ENCODE data around the gene KRTAP12-2. TPM values are rescaled to one million over a fixed set of nuclear protein-coding genes. Genes with fewer than 3 reads are reported as not detected.

Gene KRTAP12-2
- total and polyA plus RNA-seq, 2 donors (not counting 1 experiment from before 2014, with no cell fraction given): not detected

- TF ChIP-seq EZH2 (IDR thresholded peaks at IDR 0.05; ENCODE audit: low read length, missing control alignments): no peak
- TF ChIP-seq CTCF (conservative IDR thresholded peaks at IDR 0.05 in 1 of 2, IDR thresholded peaks at IDR 0.05 in 1 of 2; ENCODE audit: low read depth in 1 of 2, low read length in 2 of 2): no peak
- no peak overlapping the region for H3K4me2 ChIP-seq (ENCODE audit: extremely low read depth, insufficient read depth, low read length)
- H3K4me1 ChIP-seq (ENCODE audit: control insufficient read depth, extremely low read depth, insufficient read depth, low read length): no peaks in the 10 kb centered on the region
- H3K9me3 ChIP-seq (ENCODE audit: control insufficient read depth, insufficient read depth, low read depth, low read length): no peaks in the 10 kb centered on the region
- H3K79me2 ChIP-seq (ENCODE audit: control insufficient read depth, insufficient read depth, low read length): no peaks in the 10 kb centered on the region
- no peak overlapping the region for H3K9ac ChIP-seq (ENCODE audit: insufficient read depth, low read length)
- no peaks in the 10 kb centered on the region for H4K20me1 ChIP-seq (ENCODE audit: control insufficient read depth, extremely low read depth, insufficient read depth, low read length)
- H3K27ac ChIP-seq (ENCODE audit: insufficient read depth, low read length): no peak overlapping the region
- H2AFZ ChIP-seq (ENCODE audit: low read length): no peak overlapping the region
- peak; percentile 1 to 2 for DNase-seq (ENCODE audit: low read depth in 2 of 2)
- no peaks in the 10 kb centered on the region for H3K36me3 ChIP-seq (ENCODE audit: control insufficient read depth, insufficient read depth, low read length)
- no peaks in the 10 kb centered on the region for H3K27me3 ChIP-seq (ENCODE audit: control insufficient read depth, insufficient read depth, low read length)
- H3K4me3 ChIP-seq (replicated peaks in 1 of 4; ENCODE audit: control extremely low read depth in 1 of 4, insufficient read depth in 1 of 4, low read depth in 3 of 4, low read length in 4 of 4): no peak overlapping the region
These were observed 48.2 kb downstream of the KRTAP12-2 start for GRCh38 chr21:44618504-44618903.

GRCh38 chr21:44617071-44617501, 49.6 kb downstream of the KRTAP12-2 start:
- Histone ChIP-seq H3K4me1 (ENCODE audit: control insufficient read depth, extremely low read depth, insufficient read depth, low read length) (no peaks in the 10 kb centered on the region), H3K27ac (ENCODE audit: insufficient read depth, low read length) (no peak overlapping the region), H3K4me3 (replicated peaks in 1 of 4; ENCODE audit: control extremely low read depth in 1 of 4, insufficient read depth in 1 of 4, low read depth in 3 of 4, low read length in 4 of 4) (no peak overlapping the region), H3K4me2 (ENCODE audit: extremely low read depth, insufficient read depth, low read length) (no peak overlapping the region), H3K79me2 (ENCODE audit: control insufficient read depth, insufficient read depth, low read length) (no peaks in the 10 kb centered on the region), H3K9ac (ENCODE audit: insufficient read depth, low read length) (no peak overlapping the region), H3K9me3 (ENCODE audit: control insufficient read depth, insufficient read depth, low read depth, low read length) (no peaks in the 10 kb centered on the region), H3K27me3 (ENCODE audit: control insufficient read depth, insufficient read depth, low read length) (no peaks in the 10 kb centered on the region), H3K36me3 (ENCODE audit: control insufficient read depth, insufficient read depth, low read length) (no peaks in the 10 kb centered on the region), H2AFZ (ENCODE audit: low read length) (no peak overlapping the region), H4K20me1 (ENCODE audit: control insufficient read depth, extremely low read depth, insufficient read depth, low read length) (no peaks in the 10 kb centered on the region)
- no peak for DNase-seq (ENCODE audit: low read depth in 2 of 2)
- TF ChIP-seq EZH2 (IDR thresholded peaks at IDR 0.05; ENCODE audit: low read length, missing control alignments) (no peak), CTCF (conservative IDR thresholded peaks at IDR 0.05 in 1 of 2, IDR thresholded peaks at IDR 0.05 in 1 of 2; ENCODE audit: low read depth in 1 of 2, low read length in 2 of 2) (no peak)

GRCh38 chr21:44616591-44616926, 50.2 kb downstream of the KRTAP12-2 start:
- no peak overlapping the region for H3K9ac ChIP-seq (ENCODE audit: insufficient read depth, low read length)
- H3K27ac ChIP-seq (ENCODE audit: insufficient read depth, low read length): no peak overlapping the region
- no peak for DNase-seq (ENCODE audit: low read depth in 2 of 2)
- no peaks in the 10 kb centered on the region for H3K4me1 ChIP-seq (ENCODE audit: control insufficient read depth, extremely low read depth, insufficient read depth, low read length)
- TF ChIP-seq EZH2 (IDR thresholded peaks at IDR 0.05; ENCODE audit: low read length, missing control alignments): no peak
- no peak for TF ChIP-seq CTCF (conservative IDR thresholded peaks at IDR 0.05 in 1 of 2, IDR thresholded peaks at IDR 0.05 in 1 of 2; ENCODE audit: low read depth in 1 of 2, low read length in 2 of 2)
- no peak overlapping the region for H2AFZ ChIP-seq (ENCODE audit: low read length)
- H3K27me3 ChIP-seq (ENCODE audit: control insufficient read depth, insufficient read depth, low read length): no peaks in the 10 kb centered on the region
- no peaks in the 10 kb centered on the region for H3K79me2 ChIP-seq (ENCODE audit: control insufficient read depth, insufficient read depth, low read length)
- H3K4me3 ChIP-seq (replicated peaks in 1 of 4; ENCODE audit: control extremely low read depth in 1 of 4, insufficient read depth in 1 of 4, low read depth in 3 of 4, low read length in 4 of 4): no peak overlapping the region
- H3K36me3 ChIP-seq (ENCODE audit: control insufficient read depth, insufficient read depth, low read length): no peaks in the 10 kb centered on the region
- H3K9me3 ChIP-seq (ENCODE audit: control insufficient read depth, insufficient read depth, low read depth, low read length): no peaks in the 10 kb centered on the region
- H4K20me1 ChIP-seq (ENCODE audit: control insufficient read depth, extremely low read depth, insufficient read depth, low read length): no peaks in the 10 kb centered on the region
- H3K4me2 ChIP-seq (ENCODE audit: extremely low read depth, insufficient read depth, low read length): no peak overlapping the region

Other genes with a start within 250 kb of the KRTAP12-2 start
- gene LRRC3, start 211.4 kb downstream of the KRTAP12-2 start, total RNA-seq: 0.26 and 0.50 TPM in 2 replicates
- 0.43 and 0.52 TPM in 2 replicates for gene LRRC3, start 211.4 kb downstream of the KRTAP12-2 start, polyA plus RNA-seq
- not detected in 2 replicates for gene KRTAP10-1, start 126.7 kb downstream of the KRTAP12-2 start, total RNA-seq
- gene KRTAP10-1, start 126.7 kb downstream of the KRTAP12-2 start, polyA plus RNA-seq: not detected in 2 replicates
- gene KRTAP10-2, start 115.4 kb downstream of the KRTAP12-2 start, total RNA-seq: not detected in 2 replicates
- gene KRTAP10-2, start 115.4 kb downstream of the KRTAP12-2 start, polyA plus RNA-seq: not detected in 2 replicates
- not detected in 2 replicates for gene KRTAP10-3, start 108.1 kb downstream of the KRTAP12-2 start, total RNA-seq
- not detected in 2 replicates for gene KRTAP10-3, start 108.1 kb downstream of the KRTAP12-2 start, polyA plus RNA-seq
- gene KRTAP10-4, start 93.2 kb downstream of the KRTAP12-2 start, total RNA-seq: not detected in 2 replicates
- not detected in 2 replicates for gene KRTAP10-4, start 93.2 kb downstream of the KRTAP12-2 start, polyA plus RNA-seq
- gene KRTAP10-5, start 86.3 kb downstream of the KRTAP12-2 start, total RNA-seq: not detected in 2 replicates
- gene KRTAP10-5, start 86.3 kb downstream of the KRTAP12-2 start, polyA plus RNA-seq: not detected in 2 replicates
- gene KRTAP10-6, start 74.4 kb downstream of the KRTAP12-2 start, total RNA-seq: not detected in 2 replicates
- gene KRTAP10-6, start 74.4 kb downstream of the KRTAP12-2 start, polyA plus RNA-seq: not detected in 2 replicates
- gene KRTAP10-7, start 66.3 kb downstream of the KRTAP12-2 start, total RNA-seq: not detected in 2 replicates
- not detected in 2 replicates for gene KRTAP10-7, start 66.3 kb downstream of the KRTAP12-2 start, polyA plus RNA-seq
- gene KRTAP10-8, start 54.8 kb downstream of the KRTAP12-2 start, total RNA-seq: not detected in 2 replicates
- not detected in 2 replicates for gene KRTAP10-8, start 54.8 kb downstream of the KRTAP12-2 start, polyA plus RNA-seq
- gene KRTAP10-9, start 39.8 kb downstream of the KRTAP12-2 start, total RNA-seq: not detected in 2 replicates
- gene KRTAP10-9, start 39.8 kb downstream of the KRTAP12-2 start, polyA plus RNA-seq: not detected in 2 replicates
- gene KRTAP10-10, start 29.6 kb downstream of the KRTAP12-2 start, total RNA-seq: not detected in 2 replicates
- not detected in 2 replicates for gene KRTAP10-10, start 29.6 kb downstream of the KRTAP12-2 start, polyA plus RNA-seq
- gene KRTAP10-11, start 20.5 kb downstream of the KRTAP12-2 start, total RNA-seq: not detected in 2 replicates
- gene KRTAP10-11, start 20.5 kb downstream of the KRTAP12-2 start, polyA plus RNA-seq: not detected in 2 replicates
- not detected in 2 replicates for gene KRTAP12-4, start 12.3 kb downstream of the KRTAP12-2 start, total RNA-seq
- not detected in 2 replicates for gene KRTAP12-4, start 12.3 kb downstream of the KRTAP12-2 start, polyA plus RNA-seq
- gene KRTAP12-3, start 9.0 kb downstream of the KRTAP12-2 start, total RNA-seq: not detected in 2 replicates
- not detected in 2 replicates for gene KRTAP12-3, start 9.0 kb downstream of the KRTAP12-2 start, polyA plus RNA-seq
- gene KRTAP12-1, start 15.2 kb upstream of the KRTAP12-2 start, total RNA-seq: not detected in 2 replicates
- not detected in 2 replicates for gene KRTAP12-1, start 15.2 kb upstream of the KRTAP12-2 start, polyA plus RNA-seq
- not detected in 2 replicates for gene KRTAP10-12, start 30.2 kb upstream of the KRTAP12-2 start, total RNA-seq
- not detected in 2 replicates for gene KRTAP10-12, start 30.2 kb upstream of the KRTAP12-2 start, polyA plus RNA-seq
- not detected in 2 replicates for gene TSPEAR, start 44.6 kb upstream of the KRTAP12-2 start, total RNA-seq
- not detected in 2 replicates for gene TSPEAR, start 44.6 kb upstream of the KRTAP12-2 start, polyA plus RNA-seq
- gene UBE2G2, start 134.9 kb upstream of the KRTAP12-2 start, total RNA-seq: 61.9 and 74.2 TPM in 2 replicates
- 49.7 and 63.6 TPM in 2 replicates for gene UBE2G2, start 134.9 kb upstream of the KRTAP12-2 start, polyA plus RNA-seq
- 74.2 and 96.3 TPM in 2 replicates for gene SUMO3, start 151.1 kb upstream of the KRTAP12-2 start, total RNA-seq
- gene SUMO3, start 151.1 kb upstream of the KRTAP12-2 start, polyA plus RNA-seq: 190 and 230 TPM in 2 replicates
- gene PTTG1IP, start 206.8 kb upstream of the KRTAP12-2 start, total RNA-seq: 159 and 240 TPM in 2 replicates
- gene PTTG1IP, start 206.8 kb upstream of the KRTAP12-2 start, polyA plus RNA-seq: 209 and 229 TPM in 2 replicates

Measured in fibroblast of lung (primary cell).